Tibial artery (tissue), 4 donors: Measurements from ENCODE around the gene ABCC9.

Experiments
- DNase-seq, 2 donors: peaks; one replicate each; pipeline ENCODE4 v3.0.0-alpha.2; 2019
- H3K27ac ChIP-seq, 2 donors: fragments of 200-600 bp; sonication (generic) in 1 of 2; 1 replicate in 1 of 2; 2 replicates in 1 of 2; pipeline ENCODE4 v1.5.1; 2018 to 2019; ENCODE audit warnings: mild to moderate bottlenecking in 1 of 2
- H3K27me3 ChIP-seq, 2 donors: fragments of 200-600 bp; sonication (generic) in 1 of 2; one replicate each; pipeline versions ENCODE4 v1.5.1 to v1.6.0; 2016 to 2019
- H3K36me3 ChIP-seq, 3 donors: fragments of 200-600 bp; sonication (generic) in 2 of 3; one replicate each; pipeline ENCODE4 v1.5.1; 2016 to 2019; ENCODE audit warnings: mild to moderate bottlenecking in 2 of 3
- H3K4me1 ChIP-seq, 4 donors: fragments of 200-600 bp; sonication (generic) in 2 of 4; 1 replicate in 3 of 4; 2 replicates in 1 of 4; pipeline ENCODE4 v1.5.1; 2016 to 2019
- H3K4me3 ChIP-seq, 2 donors: fragments of 200-600 bp; sonication (generic) in 1 of 2; 1 replicate in 1 of 2; 2 replicates in 1 of 2; pipeline ENCODE4 v1.5.1; 2018 to 2019; ENCODE audit warnings: mild to moderate bottlenecking in 2 of 2
- H3K9me3 ChIP-seq, 3 donors: fragments of 200-600 bp; sonication (generic) in 1 of 3; one replicate each; pipeline ENCODE4 v1.5.1; 2016 to 2019
- CTCF ChIP-seq, 2 experiments: fragments of 200-600 bp in 1 of 2; fragments of 450-650 bp in 1 of 2; IDR thresholded peaks; one replicate each; pipeline ENCODE4 v1.5.1; 2017 to 2019; ENCODE audit warnings: antibody characterized with exemption in 2 of 2, mild to moderate bottlenecking in 1 of 2, moderate library complexity in 1 of 2
- intact Hi-C: fragments of 100-400 bp; cut with DNase I; formaldehyde crosslinking; loops from one replicate; pipeline ENCODE4 v1.15.0; 2023; ENCODE audit warnings: low total_unique reads

ABCC9 gene

DNA sequence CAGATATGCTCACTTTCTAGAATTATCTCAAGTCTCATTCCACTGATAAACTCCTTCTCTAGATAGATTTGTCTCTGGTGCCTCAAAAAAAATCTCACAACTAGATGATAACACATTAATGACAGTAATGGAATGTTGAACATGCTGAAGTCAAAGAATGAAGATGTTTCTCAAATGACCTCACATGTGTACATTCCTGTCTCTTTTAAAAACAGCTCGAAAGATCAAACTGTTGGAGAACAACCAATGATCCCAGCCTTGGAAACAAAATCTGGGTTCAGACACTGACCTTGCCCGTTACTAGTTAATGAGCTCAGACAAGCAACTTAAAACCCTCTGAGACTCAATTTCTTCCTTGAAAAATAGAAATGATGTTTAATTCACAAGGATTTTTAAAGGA, 122.0 kb downstream of the ABCC9 start:
- DNase-seq: no peak
- Histone ChIP-seq H3K36me3 (no peaks in the 10 kb centered on the region), H3K27me3 (no peaks in the 10 kb centered on the region), H3K4me1 (peaks cover 0 to 46% (median 3%) of the 10 kb centered on the region in 4 donors), H3K4me3 (no peak overlapping the region), H3K9me3 (no peaks in the 10 kb centered on the region), H3K27ac (no peak overlapping the region)
- intact Hi-C loops: no loop called here
- TF ChIP-seq CTCF (IDR thresholded peaks at IDR 0.05): no peak

GRCh38 chr12:21818627-21819026, 122.6 kb downstream of the ABCC9 start:
- intact Hi-C loops: no loop called here
- Histone ChIP-seq H3K27ac (no peak overlapping the region), H3K27me3 (no peaks in the 10 kb centered on the region)

GRCh38 chr12:21815306-21816062, 125.7 kb downstream of the ABCC9 start:
- H3K4me1 ChIP-seq: peaks cover 0 to 39% (median 3%) of the 10 kb centered on the region in 4 donors
- TF ChIP-seq CTCF (IDR thresholded peaks at IDR 0.05): no peak
- no peak overlapping the region for H3K4me3 ChIP-seq
- H3K9me3 ChIP-seq: no peaks in the 10 kb centered on the region
- intact Hi-C loops: no loop called here
- H3K36me3 ChIP-seq: peaks cover 0 to under 1% (median 0%) of the 10 kb centered on the region in 3 donors
- H3K27me3 ChIP-seq: no peaks in the 10 kb centered on the region
- H3K27ac ChIP-seq: peak overlapping the region in 1 of 2 donors; percentile 33
- no peak for DNase-seq

More at GRCh38 chr12:21818627-21819026, 122.6 kb downstream of the ABCC9 start:
- Histone ChIP-seq H3K36me3 (no peaks in the 10 kb centered on the region), H3K9me3 (no peaks in the 10 kb centered on the region), H3K4me1 (peaks cover 0 to 46% (median 3%) of the 10 kb centered on the region in 4 donors), H3K4me3 (no peak overlapping the region)
- no peak for TF ChIP-seq CTCF (IDR thresholded peaks at IDR 0.05)
- no peak for DNase-seq

DNA sequence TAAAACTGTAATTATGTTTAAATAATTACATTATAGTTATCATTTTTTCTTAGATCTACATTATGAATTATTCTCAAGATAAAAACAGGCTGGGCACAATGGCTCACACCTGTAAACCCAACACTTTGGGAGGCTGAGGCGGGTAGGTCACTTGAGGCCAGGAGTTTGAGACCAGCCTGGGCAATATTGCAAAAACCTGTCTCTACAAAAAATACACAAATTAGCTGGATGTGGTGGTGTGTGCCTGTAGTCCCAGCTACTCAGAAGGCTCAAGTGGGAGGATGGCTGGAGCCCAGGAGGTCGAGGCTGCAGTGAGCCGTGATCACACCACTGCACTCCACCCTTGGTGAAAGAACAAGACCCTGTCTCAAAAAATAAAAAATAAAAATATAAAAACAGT, 126.4 kb downstream of the ABCC9 start:
- H3K4me3 ChIP-seq: no peak overlapping the region
- peaks cover 0 to 39% (median 3%) of the 10 kb centered on the region in 4 donors for H3K4me1 ChIP-seq
- intact Hi-C loops: no loop called here
- no peaks in the 10 kb centered on the region for H3K27me3 ChIP-seq
- no peak for DNase-seq
- peaks cover 0 to 6% (median 0%) of the 10 kb centered on the region in 3 donors for H3K36me3 ChIP-seq
- no peak overlapping the region for H3K27ac ChIP-seq
- TF ChIP-seq CTCF (IDR thresholded peaks at IDR 0.05): no peak
- H3K9me3 ChIP-seq: no peaks in the 10 kb centered on the region

GRCh38 chr12:21814327-21814726, 126.9 kb downstream of the ABCC9 start:
- Histone ChIP-seq H3K9me3 (no peaks in the 10 kb centered on the region), H3K4me1 (peaks cover 0 to 37% (median 3%) of the 10 kb centered on the region in 4 donors), H3K27me3 (no peaks in the 10 kb centered on the region), H3K27ac (no peak overlapping the region), H3K36me3 (peaks cover 0 to 6% (median 0%) of the 10 kb centered on the region in 3 donors), H3K4me3 (no peak overlapping the region)
- intact Hi-C loops: no loop called here
- no peak for TF ChIP-seq CTCF (IDR thresholded peaks at IDR 0.05)
- no peak for DNase-seq
